Endometrial microvascular endothelial cells (primary cell): Measurements from ENCODE around the gene MAP4K5. TPM values are rescaled to one million over a fixed set of nuclear protein-coding genes. Genes with fewer than 3 reads are reported as not detected.
"Not testable (repeated sequence)": the region's sequence is repeated elsewhere in the genome, so short reads cannot be mapped to it uniquely, and the experiment has no call there.

Experiments used
- in situ Hi-C: cut with HindIII; loops from 2 replicates; pipeline ENCODE4 v1.10.0; 2017; ENCODE audit warnings: low sequenced_read_pairs, low pct_unique_long_range_greater_than_20kb; ENCODE audit errors: inconsistent ontology term
- total RNA-seq: library from RNA; depleted of rRNA; stranded (reverse); fragments of >200 nt; gene quantifications from one replicate; pipeline ENCODE4 v1.2.3, GENCODE V29; 2015; ENCODE audit errors: inconsistent ontology term

MAP4K5 gene
- total RNA-seq, 1 donor from 2014 or later: 63.4 TPM

DNA sequence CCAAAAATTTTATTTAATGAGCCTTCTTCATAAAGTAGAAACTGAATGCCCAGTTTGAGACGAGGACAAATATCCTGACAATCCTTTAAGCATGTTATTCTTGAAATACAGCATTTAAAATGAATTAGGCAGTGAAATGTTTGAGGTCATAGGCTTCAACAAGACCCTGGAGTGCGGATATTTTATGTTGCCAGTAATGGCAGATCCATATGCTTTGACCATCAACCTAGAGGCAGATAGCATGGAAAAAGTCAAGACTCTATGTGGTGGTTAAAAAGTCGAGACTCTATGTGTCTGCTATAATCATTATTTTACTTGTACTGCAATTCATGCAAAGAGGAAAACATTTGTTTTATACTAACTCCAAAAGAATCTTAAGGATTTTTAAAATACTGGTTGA is 2.0 kb upstream of the MAP4K5 start:
- in situ Hi-C loops: no loop called here

DNA sequence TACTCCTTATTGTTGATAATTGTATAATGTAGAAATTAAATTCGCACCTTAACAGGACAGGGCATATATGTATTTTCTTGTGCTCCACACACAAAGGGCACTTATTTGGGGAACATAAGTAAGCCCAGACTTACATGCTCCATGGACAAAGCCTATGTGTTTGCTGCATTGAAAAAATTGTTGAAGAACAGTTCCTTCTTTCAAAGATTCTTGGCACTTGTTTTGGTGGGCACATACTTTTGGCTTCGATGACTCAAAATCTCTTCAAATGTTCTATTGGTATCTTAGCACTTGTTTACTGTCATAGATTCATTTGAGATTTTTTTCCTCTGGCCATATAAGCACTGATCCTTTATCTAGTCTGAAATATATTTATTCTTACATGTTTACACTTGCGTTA is 1.4 kb upstream of the MAP4K5 start:
- in situ Hi-C loops: no loop called here

DNA sequence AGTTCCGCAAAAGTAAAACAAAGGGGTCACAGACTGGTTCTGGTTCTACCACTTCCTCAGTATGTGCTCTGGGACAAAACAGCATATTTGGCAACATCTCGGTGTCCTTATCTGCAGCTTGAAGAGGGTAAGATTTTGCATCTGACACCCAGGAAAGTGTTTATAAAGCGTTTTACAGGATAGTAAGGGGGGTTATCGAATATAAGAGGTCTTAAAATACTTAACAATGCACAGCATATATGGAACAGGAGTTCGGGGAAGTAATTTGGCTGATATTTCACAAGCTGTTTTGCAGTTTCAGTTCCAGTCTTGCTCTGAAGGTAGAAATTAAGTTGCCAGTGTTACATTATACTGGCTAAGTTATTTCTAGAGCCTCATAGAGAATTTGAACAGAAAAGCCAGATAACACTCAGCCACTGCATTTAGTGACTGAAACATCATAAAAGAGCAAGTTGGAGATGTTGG is 904 bp upstream of the MAP4K5 start:
- in situ Hi-C loops: no loop called here

DNA sequence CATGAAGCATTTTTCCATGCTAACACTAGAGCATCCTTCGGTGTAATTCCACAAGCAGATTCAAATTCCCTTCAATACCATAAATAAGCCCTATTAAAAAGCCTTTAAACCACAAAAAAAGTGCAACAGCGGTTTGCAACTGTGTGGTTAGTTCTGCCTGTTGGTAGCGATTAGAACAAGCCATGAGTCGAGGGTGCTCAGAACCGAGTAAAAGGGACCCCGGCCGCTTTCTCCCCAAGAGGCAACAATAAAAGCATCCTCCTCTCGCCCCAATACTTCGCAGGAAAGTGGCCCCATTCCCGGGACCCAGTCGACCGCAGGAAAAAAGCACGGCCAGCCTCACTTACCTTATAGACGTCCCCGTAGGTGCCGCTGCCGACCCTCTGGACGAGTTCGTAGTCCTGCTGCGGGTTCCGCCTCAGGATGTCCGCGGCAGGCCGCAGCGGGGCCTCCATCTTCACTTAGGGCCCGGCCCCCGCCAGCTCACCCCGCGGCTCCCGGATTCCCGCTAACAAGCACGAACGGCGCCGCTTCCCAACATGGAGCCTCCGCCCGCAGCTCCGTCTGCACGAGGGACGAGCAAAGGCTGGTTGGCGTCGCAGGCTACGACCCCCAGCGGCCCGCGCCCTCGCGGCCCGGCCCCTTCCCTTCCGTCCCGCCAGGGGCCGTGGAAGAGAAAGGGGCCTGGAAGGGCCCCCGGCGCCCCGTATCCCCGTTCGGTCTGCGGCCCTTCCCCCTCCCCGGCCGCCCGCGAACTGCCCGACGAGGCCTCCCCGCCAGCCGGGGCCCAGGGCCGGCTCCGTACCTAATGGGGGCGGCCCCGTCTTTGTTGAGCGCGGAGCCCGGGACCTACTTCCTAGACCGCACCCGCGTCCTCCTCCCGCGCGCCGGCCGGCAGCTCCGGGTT is 521 bp downstream of the MAP4K5 start:
- in situ Hi-C loops: no loop called here

DNA sequence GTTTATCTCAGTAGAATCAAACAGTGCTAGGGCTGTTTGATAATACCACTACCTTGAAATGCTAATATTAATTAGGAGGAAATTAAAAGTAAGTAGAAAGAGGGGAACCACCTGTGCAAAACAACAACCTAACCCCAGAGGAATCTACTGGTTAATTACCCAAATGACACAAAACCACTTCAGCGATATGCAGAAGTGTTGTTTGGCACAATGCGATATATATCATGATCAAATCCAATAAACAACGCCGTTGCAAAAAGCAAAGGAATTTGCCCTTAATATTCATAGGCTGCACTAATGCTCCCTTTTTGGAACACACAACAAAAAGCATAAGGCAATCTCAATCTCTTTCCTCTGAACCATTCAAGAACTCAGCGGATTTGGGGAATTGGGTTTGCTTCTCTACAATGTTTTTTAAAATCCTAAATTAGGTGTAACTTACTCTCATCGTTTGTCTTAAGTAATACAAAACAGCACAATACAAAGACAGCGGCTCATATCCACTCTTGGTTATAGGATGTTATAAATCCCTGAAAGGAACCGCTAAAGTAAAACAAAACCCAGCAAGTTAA is 1.5 kb downstream of the MAP4K5 start:
- in situ Hi-C loops: no loop called here

DNA sequence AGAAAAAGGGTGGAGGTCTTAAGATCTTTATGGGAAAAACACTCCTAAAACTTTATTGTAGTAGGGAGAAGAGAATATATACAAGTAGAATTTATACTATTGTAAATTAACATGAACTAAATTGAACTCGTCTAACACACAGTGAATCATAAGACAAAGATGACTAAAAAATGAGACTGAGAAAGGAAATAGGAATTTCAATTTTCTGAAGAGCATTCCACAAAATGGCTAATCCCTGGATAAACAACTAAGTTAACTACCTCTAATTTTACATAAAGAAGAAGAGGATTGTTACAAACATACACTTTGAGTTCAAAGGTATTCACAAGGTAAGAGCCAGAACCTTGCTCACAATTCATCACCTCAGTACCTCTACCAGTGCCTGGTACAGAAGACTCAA is 2.0 kb downstream of the MAP4K5 start:
- in situ Hi-C loops: no loop called here

DNA sequence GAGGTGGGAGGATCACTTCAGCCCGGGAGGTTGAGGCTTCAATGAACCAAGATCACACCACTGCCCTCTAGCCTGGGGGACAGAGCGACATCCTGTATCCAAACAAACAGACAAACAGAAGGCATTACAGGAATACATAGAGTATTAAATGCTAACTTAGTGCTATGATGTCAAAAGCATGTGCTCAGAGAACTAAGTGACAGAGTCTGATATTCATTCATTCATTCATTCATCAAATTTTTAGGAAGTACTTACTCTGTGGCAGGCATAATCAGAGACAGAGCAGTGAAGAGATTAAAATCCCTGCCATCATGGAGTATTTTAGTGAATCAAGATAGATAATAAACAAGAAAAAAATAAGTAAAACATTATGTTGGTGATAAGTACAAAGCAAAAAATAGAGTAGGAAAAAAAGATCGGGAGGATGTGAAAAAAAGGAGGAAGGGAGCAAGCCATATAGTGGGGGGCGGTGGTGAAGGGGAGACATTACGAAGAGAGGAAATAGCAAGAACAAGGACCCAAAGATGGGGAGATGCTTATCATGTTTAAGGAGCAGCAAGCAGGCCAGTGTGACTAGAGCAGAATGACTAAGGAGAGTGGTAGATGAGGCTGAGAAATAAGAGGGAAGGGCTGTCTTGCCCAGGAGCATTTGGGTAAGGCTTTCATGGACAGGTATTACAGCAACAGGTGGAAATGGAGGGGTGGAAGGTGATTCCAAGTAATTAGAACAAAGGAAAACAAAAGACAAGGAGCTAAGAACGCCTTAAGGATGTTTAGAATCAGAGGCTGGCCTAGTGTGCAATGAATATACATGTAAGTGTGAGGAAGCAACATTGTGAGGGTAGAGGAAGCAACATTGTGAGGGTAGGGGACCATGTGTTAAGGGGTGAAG is 2.8 kb downstream of the MAP4K5 start:
- in situ Hi-C loops: loop anchor here (10.0 kb wide), 1 partner anchor 195 kb away; no protein-coding TSS in a partner anchor

DNA sequence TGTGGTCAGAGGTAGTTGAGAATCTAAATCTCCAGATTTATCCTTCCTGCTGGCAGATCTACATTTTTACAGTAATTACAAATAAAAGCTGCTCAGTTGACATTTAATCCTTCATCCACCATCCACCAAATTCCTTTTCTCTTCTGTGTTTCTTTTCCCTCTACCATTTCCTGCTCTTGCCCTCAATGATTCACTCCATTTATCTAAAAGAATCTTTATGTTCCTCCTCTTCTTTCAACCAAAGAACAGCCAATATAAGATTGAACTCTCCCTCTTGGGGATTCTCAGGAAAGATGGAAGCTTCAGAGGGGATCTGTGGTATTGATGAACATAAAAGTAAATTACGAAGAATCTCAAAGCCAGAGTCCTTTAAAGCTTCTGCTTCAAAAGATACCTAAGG is 4.4 kb downstream of the MAP4K5 start:
- in situ Hi-C loops: loop anchor here (10.0 kb wide), 1 partner anchor 193 kb away; no protein-coding TSS in a partner anchor

DNA sequence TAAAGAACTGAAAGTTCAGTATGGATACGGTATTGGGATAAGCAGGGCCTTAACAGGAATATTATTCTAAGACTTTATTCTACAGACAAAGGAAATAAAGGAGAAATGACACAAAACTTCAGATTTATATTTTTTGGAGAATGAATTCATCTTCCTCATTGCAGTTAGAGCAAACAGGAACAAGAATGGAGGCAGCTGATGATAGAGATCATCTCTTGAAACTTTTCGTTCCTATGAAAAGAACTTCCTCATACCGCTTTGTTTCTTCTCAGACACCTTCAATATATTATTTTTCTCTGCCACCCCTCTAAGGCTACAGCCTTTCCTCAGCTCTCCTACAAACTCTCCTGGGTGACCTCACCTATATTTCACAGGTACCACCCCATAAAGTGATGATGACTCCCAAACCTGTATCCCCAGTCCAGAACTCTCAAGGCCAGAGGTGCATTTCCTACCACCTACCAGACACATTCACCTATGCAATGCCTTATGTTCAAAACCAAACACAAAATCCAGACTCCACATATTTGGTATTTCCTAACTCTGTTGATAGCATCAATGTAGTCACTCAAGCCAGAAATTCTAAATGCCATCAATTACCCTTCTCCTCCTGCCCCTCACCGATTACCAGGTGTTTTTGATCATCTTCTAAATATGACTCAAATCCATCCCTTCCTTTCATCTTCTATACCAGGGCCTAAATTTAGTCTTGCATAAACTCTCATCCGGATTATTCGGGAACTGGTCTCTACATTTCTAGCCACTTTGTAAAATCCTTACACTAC is 7.4 kb downstream of the MAP4K5 start:
- in situ Hi-C loops: loop anchor here (10.0 kb wide), 1 partner anchor 190 kb away; no protein-coding TSS in a partner anchor

DNA sequence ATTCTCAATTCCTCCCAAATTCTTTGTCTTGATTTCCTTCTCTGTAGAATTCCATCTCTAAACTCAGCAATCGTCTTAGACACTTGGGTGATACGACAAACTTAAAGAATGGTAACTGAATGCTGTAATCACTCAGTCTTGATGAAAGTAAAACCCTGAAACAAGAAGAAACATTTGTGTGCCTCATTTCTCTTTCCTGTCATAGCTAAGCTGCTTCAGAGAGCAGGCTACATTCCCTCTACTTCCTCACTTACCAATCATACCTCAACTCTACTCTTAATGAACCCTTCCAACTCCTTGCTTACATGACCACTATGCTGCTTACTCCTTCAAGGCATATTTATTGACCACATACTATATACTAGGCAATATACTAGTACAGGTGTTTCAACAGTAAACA is 8.3 kb downstream of the MAP4K5 start:
- in situ Hi-C loops: loop anchor here (10.0 kb wide), 1 partner anchor 189 kb away; no protein-coding TSS in a partner anchor

DNA sequence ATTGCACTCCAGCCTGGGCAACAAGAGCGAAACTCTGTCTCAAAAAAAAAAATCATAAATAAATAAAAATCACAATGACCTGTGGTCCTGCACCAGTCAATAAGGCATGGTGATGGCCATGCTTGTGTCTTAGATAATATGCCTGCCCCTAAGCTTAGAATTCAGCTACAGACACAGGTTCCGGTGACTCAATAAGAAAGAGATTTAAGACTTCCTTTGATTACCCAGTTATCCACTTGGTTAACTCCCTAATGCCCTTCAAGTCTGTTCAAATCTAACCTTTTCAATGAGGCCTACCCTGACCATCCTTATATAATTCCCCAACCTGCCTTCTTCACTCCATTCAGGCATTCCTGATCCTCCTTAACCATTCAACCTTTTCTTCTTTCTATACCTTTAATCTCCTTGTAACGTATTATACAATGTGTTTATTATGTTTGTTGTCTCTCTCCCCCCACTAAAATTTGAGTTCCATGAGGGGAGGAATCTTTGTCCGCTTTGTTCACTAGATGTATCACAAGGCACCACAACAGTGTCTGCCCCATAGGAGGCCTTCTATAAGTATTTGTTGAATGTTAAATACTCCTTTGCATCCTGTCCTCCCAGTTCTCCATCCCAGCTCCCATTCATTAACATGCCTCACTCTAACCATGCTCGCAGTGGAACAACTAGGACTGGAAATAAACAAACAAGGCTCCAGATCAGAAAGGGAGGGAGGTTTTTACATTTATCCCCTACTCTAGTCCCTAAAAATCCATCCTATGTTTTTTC is 8.9 kb downstream of the MAP4K5 start:
- in situ Hi-C loops: loop anchor here (10.0 kb wide), 1 partner anchor 189 kb away; no protein-coding TSS in a partner anchor

DNA sequence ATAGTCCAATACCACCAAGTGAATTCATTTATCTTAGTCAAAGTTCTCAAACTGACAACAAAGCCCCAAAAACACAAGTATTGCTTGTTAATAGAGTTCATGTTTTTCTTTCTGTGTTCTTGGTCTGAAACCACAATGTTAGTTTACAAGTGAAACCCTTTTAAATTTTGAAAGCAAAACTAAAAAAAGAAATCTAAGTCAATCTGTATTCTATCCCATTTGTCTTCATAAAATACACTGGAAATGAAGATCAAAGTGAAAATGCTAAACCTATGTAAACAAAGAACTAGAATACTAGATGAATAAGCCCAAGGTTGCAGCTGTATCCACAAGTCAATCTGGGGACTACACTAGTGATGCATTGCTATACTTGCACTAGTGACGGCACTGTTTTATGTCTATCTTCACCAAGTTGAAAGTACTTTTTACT is 10.4 kb downstream of the MAP4K5 start:
- in situ Hi-C loops: loop anchor here (10.0 kb wide), 1 partner anchor 187 kb away; no protein-coding TSS in a partner anchor

DNA sequence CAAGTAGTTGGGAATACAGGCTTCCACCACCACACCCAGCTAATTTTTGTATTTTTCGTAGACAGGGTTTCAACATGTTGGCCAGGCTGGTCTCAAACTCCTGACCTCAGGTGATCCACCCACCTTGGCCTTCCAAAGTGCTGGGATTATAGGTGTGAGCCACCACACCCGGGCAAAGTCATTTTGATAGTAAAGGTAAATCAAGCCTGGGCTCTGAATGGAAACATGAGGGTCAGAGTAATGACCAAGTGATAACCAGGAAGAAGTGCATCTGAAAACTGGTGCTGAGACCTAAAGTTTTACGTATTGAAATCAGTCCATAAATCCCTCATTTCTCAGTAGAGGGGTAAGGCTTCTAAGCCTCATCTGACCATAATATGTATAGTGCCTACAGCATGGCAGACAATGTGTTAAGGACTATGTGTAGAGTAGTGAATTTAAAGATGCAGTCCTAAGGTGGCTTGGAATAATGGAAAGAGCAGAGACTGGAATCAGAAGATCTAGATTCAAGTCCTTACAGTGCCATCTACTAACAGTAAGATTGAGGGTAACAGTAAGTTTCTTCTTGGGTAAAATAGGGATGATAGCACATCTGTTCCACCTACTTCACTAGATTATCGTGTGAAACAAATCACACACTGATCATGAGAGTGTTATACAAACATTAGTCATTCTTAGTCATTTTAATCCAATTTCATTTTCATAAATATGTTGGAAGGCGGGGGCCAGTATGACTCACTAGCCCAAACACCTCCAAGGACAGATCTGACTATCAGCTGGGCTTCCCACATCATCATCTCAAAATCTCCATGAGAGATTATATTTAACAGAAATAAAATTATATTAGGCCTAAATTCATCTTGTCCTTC is 11.2 kb downstream of the MAP4K5 start:
- in situ Hi-C loops: loop anchor here (10.0 kb wide), 1 partner anchor 186 kb away; no protein-coding TSS in a partner anchor

DNA sequence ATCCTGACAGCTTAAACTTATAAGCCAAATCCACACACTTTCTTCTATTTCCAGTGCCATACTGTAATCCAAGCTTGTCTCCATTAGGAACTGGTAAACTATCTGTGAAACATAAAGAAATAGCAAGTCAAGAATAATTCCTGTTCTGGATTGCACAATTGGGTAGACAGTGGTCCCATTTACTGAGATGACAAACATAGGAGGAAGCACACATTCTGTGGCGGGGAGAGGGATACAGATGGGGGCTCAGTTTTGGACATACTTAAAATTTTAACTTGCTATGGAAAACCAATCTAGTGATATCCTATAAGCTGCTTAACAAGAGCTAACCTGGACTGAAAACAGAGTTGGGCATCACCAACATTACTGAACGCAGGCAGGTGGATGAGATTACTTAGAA is 16.3 kb downstream of the MAP4K5 start:
- in situ Hi-C loops: no loop called here

DNA sequence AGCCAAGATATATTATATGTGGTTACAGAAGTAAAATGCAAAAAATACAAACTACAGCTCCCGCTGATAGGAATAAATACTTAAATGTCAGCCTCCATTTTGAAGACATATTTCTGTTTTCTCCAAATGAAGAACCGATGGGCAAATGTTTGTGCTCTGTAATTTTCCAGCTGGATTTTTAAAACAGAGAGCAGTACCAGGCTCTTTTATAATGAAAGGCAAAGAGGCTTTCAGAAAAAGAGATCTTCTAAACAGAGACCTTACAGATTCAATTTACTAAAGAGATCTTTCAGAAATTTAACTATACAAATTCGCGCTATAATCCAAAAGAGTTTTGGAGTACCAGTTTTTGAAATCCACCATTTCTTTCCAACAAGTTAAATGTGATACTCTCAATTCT is 19.9 kb downstream of the MAP4K5 start:
- in situ Hi-C loops: no loop called here

DNA sequence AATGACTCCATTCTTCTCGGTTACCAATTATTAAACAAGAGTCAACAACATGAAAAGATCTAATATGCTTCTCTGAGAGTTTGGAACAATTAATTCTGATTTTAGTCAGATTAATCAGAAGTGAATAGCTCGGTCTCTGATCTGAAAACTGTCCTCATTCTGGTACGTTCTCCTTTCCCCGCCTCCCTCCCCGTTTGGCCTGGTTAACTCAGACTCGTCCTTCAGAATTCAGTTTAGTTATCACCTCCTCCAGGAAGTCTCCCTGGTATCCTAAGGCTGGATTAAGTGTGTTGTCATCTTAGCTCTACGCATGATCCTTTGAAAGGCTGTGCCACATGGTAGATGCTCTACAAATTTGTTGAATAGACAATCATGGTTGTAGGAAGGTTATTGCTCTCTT is 22.2 kb downstream of the MAP4K5 start:
- in situ Hi-C loops: no loop called here

DNA sequence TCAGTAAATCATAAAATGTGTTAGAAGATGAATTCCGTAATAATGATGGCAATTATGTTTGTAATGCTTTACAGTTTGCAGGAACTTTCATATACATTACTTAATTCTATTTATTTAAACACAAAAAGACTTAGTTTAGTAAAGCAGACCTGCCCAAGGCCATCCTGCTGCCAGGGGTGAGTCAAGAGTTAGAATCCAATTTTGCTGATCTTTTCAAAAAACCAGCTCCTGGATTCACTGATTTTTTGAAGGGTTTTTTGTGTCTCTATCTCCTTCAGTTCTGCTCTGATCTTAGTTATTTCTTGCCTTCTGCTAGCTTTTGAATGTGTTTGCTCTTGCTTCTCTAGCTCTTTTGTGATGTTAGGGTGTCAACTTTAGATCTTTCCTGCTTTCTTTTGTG is 25.3 kb downstream of the MAP4K5 start:
- in situ Hi-C loops: not testable (repeated sequence)
